ENCODE results near the gene RPEL1.
"Not testable (repeated sequence)": the region's sequence is repeated elsewhere in the genome, so short reads cannot be mapped to it uniquely, and the experiment has no call there.

Gene RPEL1

GRCh38 chr10:103245587-103245986, at the start of gene RPEL1:
RPEL1 (plus strand) TSS chr10:103245887; CDS start chr10:103245997, 110 bp downstream.
- H3K9ac ChIP-seq (ENCODE audit: low read depth, low read length); H3K4me1 ChIP-seq (ENCODE audit: control insufficient read depth, insufficient read depth, low read length); H3K4me3 ChIP-seq (ENCODE audit: low read depth, low read length); H3K27me3 ChIP-seq (ENCODE audit: control insufficient read depth, insufficient read depth, low read length); H3K36me3 ChIP-seq (ENCODE audit: control insufficient read depth, insufficient read depth, low read length); H3K9me3 ChIP-seq (ENCODE audit: control insufficient read depth, insufficient read depth, low read length): not testable (repeated sequence)

- H3K4me1 ChIP-seq (ENCODE audit: control insufficient read depth, insufficient read depth, low read length), result peaks cover 9% of the 10 kb centered on the region
- no peak overlapping the region for H3K9ac ChIP-seq (ENCODE audit: low read depth, low read length)
- H3K27me3 ChIP-seq (ENCODE audit: control insufficient read depth, insufficient read depth, low read length), result peaks cover 10% of the 10 kb centered on the region
- H3K4me3 ChIP-seq (ENCODE audit: low read depth, low read length), result no peak overlapping the region
- H3K9me3 ChIP-seq (ENCODE audit: control insufficient read depth, insufficient read depth, low read length), result no peaks in the 10 kb centered on the region
- H3K36me3 ChIP-seq (ENCODE audit: control insufficient read depth, insufficient read depth, low read length), result no peaks in the 10 kb centered on the region
Measured at GRCh38 chr10:103196516-103196915, 49.2 kb upstream of the RPEL1 start.

- Histone ChIP-seq H3K4me3 (ENCODE audit: low read depth, low read length) (no peak overlapping the region), H3K4me1 (ENCODE audit: control insufficient read depth, insufficient read depth, low read length) (peaks cover 9% of the 10 kb centered on the region), H3K9ac (ENCODE audit: low read depth, low read length) (no peak overlapping the region), H3K9me3 (ENCODE audit: control insufficient read depth, insufficient read depth, low read length) (no peaks in the 10 kb centered on the region), H3K27me3 (ENCODE audit: control insufficient read depth, insufficient read depth, low read length) (peaks cover 10% of the 10 kb centered on the region), H3K36me3 (ENCODE audit: control insufficient read depth, insufficient read depth, low read length) (no peaks in the 10 kb centered on the region)
Measured at GRCh38 chr10:103197174-103197573, 48.5 kb upstream of the RPEL1 start.

GRCh38 chr10:103197903-103198302, 47.8 kb upstream of the RPEL1 start:
- H3K4me1 ChIP-seq (ENCODE audit: control insufficient read depth, insufficient read depth, low read length), result peaks cover 9% of the 10 kb centered on the region
- no peak overlapping the region for H3K9ac ChIP-seq (ENCODE audit: low read depth, low read length)
- H3K36me3 ChIP-seq (ENCODE audit: control insufficient read depth, insufficient read depth, low read length), result no peaks in the 10 kb centered on the region
- H3K27me3 ChIP-seq (ENCODE audit: control insufficient read depth, insufficient read depth, low read length), result peaks cover 10% of the 10 kb centered on the region
- H3K4me3 ChIP-seq (ENCODE audit: low read depth, low read length), result no peak overlapping the region
- H3K9me3 ChIP-seq (ENCODE audit: control insufficient read depth, insufficient read depth, low read length), result no peaks in the 10 kb centered on the region

GRCh38 chr10:103198648-103199047, 47.0 kb upstream of the RPEL1 start:
- Histone ChIP-seq H3K4me1 (ENCODE audit: control insufficient read depth, insufficient read depth, low read length) (peaks cover 5% of the 10 kb centered on the region), H3K36me3 (ENCODE audit: control insufficient read depth, insufficient read depth, low read length) (no peaks in the 10 kb centered on the region), H3K9ac (ENCODE audit: low read depth, low read length) (no peak overlapping the region)

GRCh38 chr10:103199488-103199887, 46.2 kb upstream of the RPEL1 start:
- H3K36me3 ChIP-seq (ENCODE audit: control insufficient read depth, insufficient read depth, low read length), result no peaks in the 10 kb centered on the region
- peaks cover 2% of the 10 kb centered on the region for H3K4me1 ChIP-seq (ENCODE audit: control insufficient read depth, insufficient read depth, low read length)
- no peaks in the 10 kb centered on the region for H3K27me3 ChIP-seq (ENCODE audit: control insufficient read depth, insufficient read depth, low read length)
- no peaks in the 10 kb centered on the region for H3K9me3 ChIP-seq (ENCODE audit: control insufficient read depth, insufficient read depth, low read length)
- H3K9ac ChIP-seq (ENCODE audit: low read depth, low read length), result no peak overlapping the region
- H3K4me3 ChIP-seq (ENCODE audit: low read depth, low read length), result no peak overlapping the region

More at GRCh38 chr10:103198648-103199047, 47.0 kb upstream of the RPEL1 start:
- peaks cover 6% of the 10 kb centered on the region for H3K27me3 ChIP-seq (ENCODE audit: control insufficient read depth, insufficient read depth, low read length)
- no peaks in the 10 kb centered on the region for H3K9me3 ChIP-seq (ENCODE audit: control insufficient read depth, insufficient read depth, low read length)
- H3K4me3 ChIP-seq (ENCODE audit: low read depth, low read length), result no peak overlapping the region

- H3K27me3 ChIP-seq (ENCODE audit: control insufficient read depth, insufficient read depth, low read length), result no peaks in the 10 kb centered on the region
- no peak overlapping the region for H3K4me3 ChIP-seq (ENCODE audit: low read depth, low read length)
- H3K36me3 ChIP-seq (ENCODE audit: control insufficient read depth, insufficient read depth, low read length), result no peaks in the 10 kb centered on the region
- H3K9ac ChIP-seq (ENCODE audit: low read depth, low read length), result no peak overlapping the region
- peaks cover 11% of the 10 kb centered on the region for H3K4me1 ChIP-seq (ENCODE audit: control insufficient read depth, insufficient read depth, low read length)
- H3K9me3 ChIP-seq (ENCODE audit: control insufficient read depth, insufficient read depth, low read length), result no peaks in the 10 kb centered on the region
Measured at GRCh38 chr10:103202319-103202718, 43.4 kb upstream of the RPEL1 start.

GRCh38 chr10:103203466-103203865, 42.2 kb upstream of the RPEL1 start:
- Histone ChIP-seq H3K4me1 (ENCODE audit: control insufficient read depth, insufficient read depth, low read length) (peaks cover 11% of the 10 kb centered on the region), H3K27me3 (ENCODE audit: control insufficient read depth, insufficient read depth, low read length) (no peaks in the 10 kb centered on the region), H3K4me3 (ENCODE audit: low read depth, low read length) (no peak overlapping the region), H3K36me3 (ENCODE audit: control insufficient read depth, insufficient read depth, low read length) (no peaks in the 10 kb centered on the region), H3K9me3 (ENCODE audit: control insufficient read depth, insufficient read depth, low read length) (no peaks in the 10 kb centered on the region), H3K9ac (ENCODE audit: low read depth, low read length) (no peak overlapping the region)

- peak overlapping the region; percentile 37 for H3K4me3 ChIP-seq (ENCODE audit: low read depth, low read length)
- H3K27me3 ChIP-seq (ENCODE audit: control insufficient read depth, insufficient read depth, low read length), result no peaks in the 10 kb centered on the region
- peaks cover 11% of the 10 kb centered on the region for H3K4me1 ChIP-seq (ENCODE audit: control insufficient read depth, insufficient read depth, low read length)
- H3K9me3 ChIP-seq (ENCODE audit: control insufficient read depth, insufficient read depth, low read length), result no peaks in the 10 kb centered on the region
- no peak overlapping the region for H3K9ac ChIP-seq (ENCODE audit: low read depth, low read length)
- H3K36me3 ChIP-seq (ENCODE audit: control insufficient read depth, insufficient read depth, low read length), result no peaks in the 10 kb centered on the region
Measured at GRCh38 chr10:103204353-103205255, 41.1 kb upstream of the RPEL1 start.

- peaks cover 11% of the 10 kb centered on the region for H3K4me1 ChIP-seq (ENCODE audit: control insufficient read depth, insufficient read depth, low read length)
- H3K4me3 ChIP-seq (ENCODE audit: low read depth, low read length), result peak overlapping the region; percentile 37
- not testable (repeated sequence) for H3K27me3 ChIP-seq (ENCODE audit: control insufficient read depth, insufficient read depth, low read length); H3K9me3 ChIP-seq (ENCODE audit: control insufficient read depth, insufficient read depth, low read length); H3K9ac ChIP-seq (ENCODE audit: low read depth, low read length); H3K36me3 ChIP-seq (ENCODE audit: control insufficient read depth, insufficient read depth, low read length)
Measured at GRCh38 chr10:103205401-103205800, 40.3 kb upstream of the RPEL1 start.

- not testable (repeated sequence) for H3K36me3 ChIP-seq (ENCODE audit: control insufficient read depth, insufficient read depth, low read length); H3K4me3 ChIP-seq (ENCODE audit: low read depth, low read length); H3K27me3 ChIP-seq (ENCODE audit: control insufficient read depth, insufficient read depth, low read length); H3K9me3 ChIP-seq (ENCODE audit: control insufficient read depth, insufficient read depth, low read length); H3K9ac ChIP-seq (ENCODE audit: low read depth, low read length)
- peaks cover 11% of the 10 kb centered on the region for H3K4me1 ChIP-seq (ENCODE audit: control insufficient read depth, insufficient read depth, low read length)
Measured at GRCh38 chr10:103206715-103207114, 39.0 kb upstream of the RPEL1 start.

- H3K9me3 ChIP-seq (ENCODE audit: control insufficient read depth, insufficient read depth, low read length), result peaks cover 4% of the 10 kb centered on the region
- H3K4me3 ChIP-seq (ENCODE audit: low read depth, low read length), result no peak overlapping the region
- no peaks in the 10 kb centered on the region for H3K27me3 ChIP-seq (ENCODE audit: control insufficient read depth, insufficient read depth, low read length)
- peaks cover 11% of the 10 kb centered on the region for H3K4me1 ChIP-seq (ENCODE audit: control insufficient read depth, insufficient read depth, low read length)
- H3K36me3 ChIP-seq (ENCODE audit: control insufficient read depth, insufficient read depth, low read length), result no peaks in the 10 kb centered on the region
- no peak overlapping the region for H3K9ac ChIP-seq (ENCODE audit: low read depth, low read length)
Measured at GRCh38 chr10:103207141-103207540, 38.5 kb upstream of the RPEL1 start.

Measured in iPS-15b (cell line).